ENCODE data around the gene GRAMD2A.
A peak's percentile ranks its signal among the peaks of the same experiment; 100 is the strongest.

GRAMD2A gene

DNA sequence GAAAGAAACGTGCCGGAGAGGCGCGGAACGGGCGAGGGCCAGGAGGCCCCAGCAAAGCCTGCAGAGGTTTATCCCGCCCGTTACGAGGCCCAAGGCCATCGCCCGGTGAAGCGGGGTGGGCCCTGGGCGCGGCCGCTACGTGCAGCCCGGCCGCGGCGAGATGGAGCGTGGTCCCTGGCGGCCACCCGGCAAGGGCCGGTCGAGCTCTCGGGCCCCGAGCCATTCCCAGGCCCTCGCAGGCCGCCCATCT is 32.3 kb upstream of the GRAMD2A start:
- H3K27me3 ChIP-seq (replicated peaks in 2 of 5; ENCODE audit: control insufficient read depth in 4 of 5, insufficient read depth in 5 of 5, low read length in 4 of 5), result no peaks in the 10 kb centered on the region
- POLR2A ChIA-PET, result no interaction called here
- peaks cover 27 to 60% (median 56%) of the 10 kb centered on the region in 4 experiments for H3K4me1 ChIP-seq (ENCODE audit: control extremely low read depth in 1 of 4, control insufficient read depth in 4 of 4, insufficient read depth in 4 of 4, low read length in 3 of 4)
- H3K27ac ChIP-seq (ENCODE audit: insufficient read depth in 1 of 2, low read depth in 1 of 2, low read length in 2 of 2, poor library complexity in 1 of 2, severe bottlenecking in 2 of 2), result peak overlapping the region in 1 of 2 experiments; percentile 81
- H3K9me3 ChIP-seq (ENCODE audit: control extremely low read depth in 1 of 5, control insufficient read depth in 4 of 5, insufficient read depth in 2 of 5, low read depth in 1 of 5, low read length in 4 of 5), result no peaks in the 10 kb centered on the region
- H3K36me3 ChIP-seq (ENCODE audit: control insufficient read depth in 4 of 4, insufficient read depth in 4 of 4, low read length in 3 of 4), result peaks cover 0 to 19% (median 0%) of the 10 kb centered on the region in 4 experiments
- 1% methylated on average over 11 of the region's 29 CpGs for WGBS (ENCODE audit: insufficient coverage)
- peak overlapping the region; percentile 74 to 94 (median 86) for H3K4me3 ChIP-seq (ENCODE audit: control insufficient read depth in 1 of 7, extremely low read depth in 1 of 7, insufficient read depth in 4 of 7, low read depth in 2 of 7, low read length in 6 of 7)
- DNase-seq, result peak in 1 of 3 donors; percentile 13
- CTCF ChIA-PET, result interaction anchor here (0.8 to 2.1 kb wide), 7 partner anchors 8 to 52 kb away, joined by 3 to 6 read pairs (median 4); no protein-coding TSS in a partner anchor

- ChIA-PET POLR2A (no interaction called here), CTCF (interaction anchor here (0.7 to 3.3 kb wide), 9 partner anchors 8 to 52 kb away, joined by 3 to 11 read pairs (median 3); no protein-coding TSS in a partner anchor)
- peak overlapping the region; percentile 74 to 94 (median 86) for H3K4me3 ChIP-seq (ENCODE audit: control insufficient read depth in 1 of 7, extremely low read depth in 1 of 7, insufficient read depth in 4 of 7, low read depth in 2 of 7, low read length in 6 of 7)
- H3K27me3 ChIP-seq (replicated peaks in 2 of 5; ENCODE audit: control insufficient read depth in 4 of 5, insufficient read depth in 5 of 5, low read length in 4 of 5), result no peaks in the 10 kb centered on the region
- H3K36me3 ChIP-seq (ENCODE audit: control insufficient read depth in 4 of 4, insufficient read depth in 4 of 4, low read length in 3 of 4), result peaks cover 0 to 21% (median 0%) of the 10 kb centered on the region in 4 experiments
- WGBS (ENCODE audit: insufficient coverage), result 50% methylated on average over 11 of the region's 25 CpGs
- no peaks in the 10 kb centered on the region for H3K9me3 ChIP-seq (ENCODE audit: control extremely low read depth in 1 of 5, control insufficient read depth in 4 of 5, insufficient read depth in 2 of 5, low read depth in 1 of 5, low read length in 4 of 5)
- DNase-seq, result peak in 2 of 3 donors; percentile 52 to 62
- H3K27ac ChIP-seq (ENCODE audit: insufficient read depth in 1 of 2, low read depth in 1 of 2, low read length in 2 of 2, poor library complexity in 1 of 2, severe bottlenecking in 2 of 2), result peak overlapping the region in 1 of 2 experiments; percentile 81
- peaks cover 27 to 60% (median 56%) of the 10 kb centered on the region in 4 experiments for H3K4me1 ChIP-seq (ENCODE audit: control extremely low read depth in 1 of 4, control insufficient read depth in 4 of 4, insufficient read depth in 4 of 4, low read length in 3 of 4)
Measured at GRCh38 chr15:72229076-72229946, 31.7 kb upstream of the GRAMD2A start.

GRCh38 chr15:72227720-72228119 is 30.1 kb upstream of the GRAMD2A start:
- WGBS (ENCODE audit: insufficient coverage), result no CpG with 5 or more reads among the region's 4 CpGs
- peak; percentile 30 to 76 (median 72) for DNase-seq
- Histone ChIP-seq H3K36me3 (ENCODE audit: control insufficient read depth in 4 of 4, insufficient read depth in 4 of 4, low read length in 3 of 4) (peaks cover 0 to 35% (median 4%) of the 10 kb centered on the region in 4 experiments), H3K4me1 (ENCODE audit: control extremely low read depth in 1 of 4, control insufficient read depth in 4 of 4, insufficient read depth in 4 of 4, low read length in 3 of 4) (peaks cover 27 to 58% (median 54%) of the 10 kb centered on the region in 4 experiments), H3K9me3 (ENCODE audit: control extremely low read depth in 1 of 5, control insufficient read depth in 4 of 5, insufficient read depth in 2 of 5, low read depth in 1 of 5, low read length in 4 of 5) (no peaks in the 10 kb centered on the region), H3K27me3 (replicated peaks in 2 of 5; ENCODE audit: control insufficient read depth in 4 of 5, insufficient read depth in 5 of 5, low read length in 4 of 5) (no peaks in the 10 kb centered on the region), H3K4me3 (ENCODE audit: control insufficient read depth in 1 of 7, extremely low read depth in 1 of 7, insufficient read depth in 4 of 7, low read depth in 2 of 7, low read length in 6 of 7) (peak overlapping the region in 4 of 7 experiments; percentile 19 to 94 (median 37)), H3K27ac (ENCODE audit: insufficient read depth in 1 of 2, low read depth in 1 of 2, low read length in 2 of 2, poor library complexity in 1 of 2, severe bottlenecking in 2 of 2) (peak overlapping the region; percentile 37 to 81)
- ChIA-PET POLR2A (interaction anchor here (0.6 to 0.9 kb wide), 2 partner anchors 45 to 108 kb away, joined by 3 read pairs; partner anchors contain the start of gene PARP6), CTCF (interaction anchor here (1.1 to 3.3 kb wide), 9 partner anchors 10 to 54 kb away, joined by 3 to 11 read pairs (median 5); no protein-coding TSS in a partner anchor)

- H3K36me3 ChIP-seq (ENCODE audit: control insufficient read depth in 4 of 4, insufficient read depth in 4 of 4, low read length in 3 of 4), result peaks cover 2 to 41% (median 4%) of the 10 kb centered on the region in 4 experiments
- peak overlapping the region in 4 of 7 experiments; percentile 7 to 50 (median 37) for H3K4me3 ChIP-seq (ENCODE audit: control insufficient read depth in 1 of 7, extremely low read depth in 1 of 7, insufficient read depth in 4 of 7, low read depth in 2 of 7, low read length in 6 of 7)
- peak in 2 of 3 donors; percentile 24 to 30 for DNase-seq
- POLR2A ChIA-PET, result no interaction called here
- CTCF ChIA-PET, result interaction anchor here (0.7 to 3.3 kb wide), 15 partner anchors 10 to 58 kb away, joined by 3 to 11 read pairs (median 4); no protein-coding TSS in a partner anchor
- peaks cover 24 to 56% (median 51%) of the 10 kb centered on the region in 4 experiments for H3K4me1 ChIP-seq (ENCODE audit: control extremely low read depth in 1 of 4, control insufficient read depth in 4 of 4, insufficient read depth in 4 of 4, low read length in 3 of 4)
- peak overlapping the region in 1 of 2 experiments; percentile 81 for H3K27ac ChIP-seq (ENCODE audit: insufficient read depth in 1 of 2, low read depth in 1 of 2, low read length in 2 of 2, poor library complexity in 1 of 2, severe bottlenecking in 2 of 2)
- H3K9me3 ChIP-seq (ENCODE audit: control extremely low read depth in 1 of 5, control insufficient read depth in 4 of 5, insufficient read depth in 2 of 5, low read depth in 1 of 5, low read length in 4 of 5), result no peaks in the 10 kb centered on the region
- no peaks in the 10 kb centered on the region for H3K27me3 ChIP-seq (replicated peaks in 2 of 5; ENCODE audit: control insufficient read depth in 4 of 5, insufficient read depth in 5 of 5, low read length in 4 of 5)
- 50% methylated on average over 1 of the region's 8 CpGs for WGBS (ENCODE audit: insufficient coverage)
Measured at GRCh38 chr15:72227192-72227586, 29.6 kb upstream of the GRAMD2A start.

DNA sequence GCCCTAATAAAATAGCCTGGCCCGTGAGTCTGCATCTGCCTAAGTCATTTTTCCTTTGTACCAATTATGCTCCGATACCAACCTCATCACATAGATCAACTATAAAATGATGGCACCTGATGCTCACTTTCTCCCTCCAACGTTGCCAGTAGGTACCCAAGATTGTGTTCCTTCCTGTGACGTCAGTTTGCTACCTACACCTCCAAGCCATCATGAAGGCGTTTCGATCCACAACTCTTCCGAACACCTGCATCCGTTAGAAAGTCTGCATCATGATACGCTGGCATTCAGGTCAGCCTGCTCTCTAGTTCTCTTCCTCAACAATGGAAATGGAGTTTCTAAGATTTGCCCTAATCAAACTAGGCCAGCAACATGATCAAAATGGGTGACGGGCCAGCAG is 25.7 kb upstream of the GRAMD2A start:
- no peak for DNase-seq
- ChIA-PET CTCF (interaction anchor here (3.6 kb wide), 1 partner anchor 23 kb away, joined by 12 read pairs; no protein-coding TSS in a partner anchor), POLR2A (no interaction called here)
- H3K4me3 ChIP-seq (ENCODE audit: control insufficient read depth in 1 of 7, extremely low read depth in 1 of 7, insufficient read depth in 4 of 7, low read depth in 2 of 7, low read length in 6 of 7), result no peak overlapping the region
- 98% methylated on average over 9 of the region's 10 CpGs for WGBS (ENCODE audit: insufficient coverage)
- peaks cover 6 to 68% (median 16%) of the 10 kb centered on the region in 4 experiments for H3K36me3 ChIP-seq (ENCODE audit: control insufficient read depth in 4 of 4, insufficient read depth in 4 of 4, low read length in 3 of 4)
- no peak overlapping the region for H3K27ac ChIP-seq (ENCODE audit: insufficient read depth in 1 of 2, low read depth in 1 of 2, low read length in 2 of 2, poor library complexity in 1 of 2, severe bottlenecking in 2 of 2)
- peaks cover 9 to 45% (median 30%) of the 10 kb centered on the region in 4 experiments for H3K4me1 ChIP-seq (ENCODE audit: control extremely low read depth in 1 of 4, control insufficient read depth in 4 of 4, insufficient read depth in 4 of 4, low read length in 3 of 4)
- no peaks in the 10 kb centered on the region for H3K27me3 ChIP-seq (replicated peaks in 2 of 5; ENCODE audit: control insufficient read depth in 4 of 5, insufficient read depth in 5 of 5, low read length in 4 of 5)
- H3K9me3 ChIP-seq (ENCODE audit: control extremely low read depth in 1 of 5, control insufficient read depth in 4 of 5, insufficient read depth in 2 of 5, low read depth in 1 of 5, low read length in 4 of 5), result no peaks in the 10 kb centered on the region

GRCh38 chr15:72222393-72222792 is 24.8 kb upstream of the GRAMD2A start:
- ChIA-PET POLR2A (no interaction called here), CTCF (interaction anchor here (2.1 to 3.6 kb wide), 2 partner anchors 8 to 22 kb away, joined by 6 to 12 read pairs; partner anchors contain the start of gene PKM)
- H3K4me3 ChIP-seq (ENCODE audit: control insufficient read depth in 1 of 7, extremely low read depth in 1 of 7, insufficient read depth in 4 of 7, low read depth in 2 of 7, low read length in 6 of 7), result no peak overlapping the region
- no peak overlapping the region for H3K27ac ChIP-seq (ENCODE audit: insufficient read depth in 1 of 2, low read depth in 1 of 2, low read length in 2 of 2, poor library complexity in 1 of 2, severe bottlenecking in 2 of 2)
- H3K36me3 ChIP-seq (ENCODE audit: control insufficient read depth in 4 of 4, insufficient read depth in 4 of 4, low read length in 3 of 4), result peaks cover 6 to 74% (median 22%) of the 10 kb centered on the region in 4 experiments
- H3K9me3 ChIP-seq (ENCODE audit: control extremely low read depth in 1 of 5, control insufficient read depth in 4 of 5, insufficient read depth in 2 of 5, low read depth in 1 of 5, low read length in 4 of 5), result no peaks in the 10 kb centered on the region
- H3K4me1 ChIP-seq (ENCODE audit: control extremely low read depth in 1 of 4, control insufficient read depth in 4 of 4, insufficient read depth in 4 of 4, low read length in 3 of 4), result peaks cover 9 to 36% (median 22%) of the 10 kb centered on the region in 4 experiments
- DNase-seq, result no peak
- 94% methylated on average over 4 of the region's 4 CpGs for WGBS (ENCODE audit: insufficient coverage)
- H3K27me3 ChIP-seq (replicated peaks in 2 of 5; ENCODE audit: control insufficient read depth in 4 of 5, insufficient read depth in 5 of 5, low read length in 4 of 5), result no peaks in the 10 kb centered on the region
